H1 (cell line): Measurements from ENCODE around the gene NFATC1. TPM values are rescaled to one million over a fixed set of nuclear protein-coding genes. Genes with fewer than 3 reads are reported as not detected.

Experiments used
- CTCF ChIA-PET: fragments of 300-600 bp; sonication (Branson Sonifier 250); formaldehyde crosslinking; loops from one replicate; lab custom pipeline; 2021; ENCODE audit not compliant: partially characterized antibody; lab: Charles Lee
- POLR2A ChIA-PET: fragments of 300-600 bp; sonication (Branson Sonifier 250); formaldehyde crosslinking; loops from one replicate; lab custom pipeline; 2021; ENCODE audit warnings: inconsistent platforms; ENCODE audit not compliant: partially characterized antibody; lab: Charles Lee
- DNase-seq, 2 experiments: peaks; one replicate each; pipeline versions ENCODE4 v3.0.0 to v3.0.0-alpha.2; 2010 to 2022; ENCODE audit warnings: low spot score in 2 of 2, low read depth in 1 of 2, mixed read lengths in 1 of 2
- FAIRE-seq: peaks from 2 replicates; lab custom pipeline; 2011; peaks lifted over from hg19 to GRCh38; lab: Jason Lieb, UNC
- H2AFZ ChIP-seq: 2 replicates; pipeline ENCODE4 v1.8.1; 2012; ENCODE audit warnings: low read length, inconsistent platforms
- H2AK5ac ChIP-seq: 2 replicates; pipeline ENCODE4 v1.6.1; 2013; ENCODE audit warnings: low read depth, low read length
- H2BK120ac ChIP-seq: replicated peaks from 2 replicates; pipeline ENCODE3; 2013; ENCODE audit warnings: low read depth, low read length, inconsistent platforms
- H2BK12ac ChIP-seq: 2 replicates; pipeline ENCODE4 v1.6.1; 2013; ENCODE audit warnings: low read depth, low read length
- H2BK15ac ChIP-seq: 2 replicates; pipeline ENCODE4 v1.6.1; 2013; ENCODE audit warnings: low read length
- H2BK20ac ChIP-seq: 2 replicates; pipeline ENCODE4 v1.6.1; 2013; ENCODE audit warnings: low read length
- H2BK5ac ChIP-seq: 2 replicates; pipeline ENCODE4 v1.6.1; 2013; ENCODE audit warnings: low read depth, low read length
- H3K14ac ChIP-seq: 2 replicates; pipeline ENCODE4 v1.6.1; 2013; ENCODE audit warnings: inconsistent platforms; ENCODE audit not compliant: insufficient read length
- H3K18ac ChIP-seq: 2 replicates; pipeline ENCODE4 v1.6.1; 2013; ENCODE audit warnings: low read length; ENCODE audit errors: extremely low read depth
- H3K23ac ChIP-seq: 2 replicates; pipeline ENCODE4 v1.6.1; 2013; ENCODE audit warnings: inconsistent platforms; ENCODE audit not compliant: insufficient read length
- H3K23me2 ChIP-seq: 2 replicates; pipeline ENCODE4 v1.6.1; 2013; ENCODE audit warnings: low read depth, low read length
- H3K27ac ChIP-seq: 2 replicates; pipeline ENCODE4 v1.6.1; 2011; ENCODE audit warnings: low read depth, low read length, inconsistent platforms
- H3K27me3 ChIP-seq, 4 experiments: replicated peaks in 1 of 4; 1 replicate in 1 of 4; 2 replicates in 3 of 4; pipeline versions ENCODE4 v1.6.1 to v1.8.1; 2011 to 2013; ENCODE audit warnings: low read length in 3 of 4, mild to moderate bottlenecking in 3 of 4, inconsistent platforms in 2 of 4, mixed read lengths in 2 of 4, moderate library complexity in 1 of 4; ENCODE audit not compliant: control insufficient read depth in 3 of 4, insufficient read depth in 3 of 4; ENCODE audit errors: extremely low read depth in 1 of 4
- H3K36me3 ChIP-seq, 4 experiments: 2 replicates each; pipeline versions ENCODE4 v1.6.1 to v1.8.1; 2011 to 2013; ENCODE audit warnings: mild to moderate bottlenecking in 4 of 4, low read length in 3 of 4, moderate library complexity in 2 of 4, control low read depth in 1 of 4, inconsistent platforms in 1 of 4; ENCODE audit not compliant: insufficient read depth in 4 of 4, control insufficient read depth in 2 of 4
- H3K4ac ChIP-seq: replicated peaks from 2 replicates; pipeline ENCODE3; 2013; ENCODE audit warnings: low read length, low read depth, mixed read lengths, inconsistent platforms; ENCODE audit not compliant: insufficient read length
- H3K4me1 ChIP-seq, 4 experiments: replicated peaks in 1 of 4; 1 replicate in 1 of 4; 2 replicates in 3 of 4; pipeline versions ENCODE4 v1.6.1 to v1.8.1; 2011 to 2013; ENCODE audit warnings: low read length in 3 of 4, inconsistent platforms in 2 of 4, mixed read lengths in 1 of 4; ENCODE audit not compliant: insufficient read depth in 4 of 4, control insufficient read depth in 3 of 4
- H3K4me2 ChIP-seq, 2 experiments: 2 replicates each; pipeline versions ENCODE4 v1.6.1 to v1.8.1; 2011 to 2013; ENCODE audit warnings: low read depth in 2 of 2, low read length in 2 of 2, control low read depth in 1 of 2, inconsistent platforms in 1 of 2, mild to moderate bottlenecking in 1 of 2; ENCODE audit not compliant: insufficient read depth in 1 of 2
- H3K4me3 ChIP-seq, 4 experiments: fragments of 200-600, 300-600 bp in 1 of 4; sonication (generic), shearing (Covaris generic), sonication (Bioruptor Twin) in 1 of 4; 2 replicates each; pipeline versions ENCODE4 v1.5.1 to v1.8.1; 2011 to 2016; ENCODE audit warnings: low read length in 4 of 4, low read depth in 3 of 4, control low read depth in 2 of 4, inconsistent platforms in 2 of 4, mild to moderate bottlenecking in 2 of 4, mixed read lengths in 1 of 4, moderate library complexity in 1 of 4; ENCODE audit not compliant: insufficient read depth in 2 of 4; ENCODE audit errors: extremely low read depth in 1 of 4
- H3K56ac ChIP-seq: replicated peaks from 2 replicates; pipeline ENCODE3; 2013; ENCODE audit warnings: low read depth, mild to moderate bottlenecking, mixed read lengths, low read length, inconsistent platforms; ENCODE audit not compliant: insufficient read length
- H3K79me1 ChIP-seq: 2 replicates; pipeline ENCODE4 v1.6.1; 2013; ENCODE audit warnings: low read depth, low read length, control low read depth
- H3K79me2 ChIP-seq, 2 experiments: 2 replicates each; pipeline versions ENCODE4 v1.6.1 to v1.8.1; 2012 to 2013; ENCODE audit warnings: low read length in 2 of 2, mild to moderate bottlenecking in 2 of 2, inconsistent platforms in 1 of 2; ENCODE audit not compliant: insufficient read depth in 2 of 2, control insufficient read depth in 1 of 2
- H3K9ac ChIP-seq, 4 experiments: replicated peaks in 1 of 4; 1 replicate in 1 of 4; 2 replicates in 3 of 4; pipeline versions ENCODE4 v1.6.1 to v1.8.1; 2011 to 2013; ENCODE audit warnings: low read depth in 3 of 4, low read length in 3 of 4, control low read depth in 2 of 4, mild to moderate bottlenecking in 2 of 4, moderate library complexity in 2 of 4, inconsistent platforms in 1 of 4; ENCODE audit errors: extremely low read depth in 1 of 4
- H3K9me3 ChIP-seq, 2 experiments: 2 replicates each; pipeline versions ENCODE4 v1.6.1 to v1.8.1; 2012 to 2013; ENCODE audit warnings: mild to moderate bottlenecking in 2 of 2, moderate library complexity in 2 of 2, control low read depth in 1 of 2, inconsistent platforms in 1 of 2, low read depth in 1 of 2, low read length in 1 of 2, mixed read lengths in 1 of 2; ENCODE audit not compliant: insufficient read depth in 2 of 2
- H4K20me1 ChIP-seq, 2 experiments: replicated peaks in 1 of 2; 2 replicates each; pipeline versions ENCODE3 to v1.8.1; 2011 to 2013; ENCODE audit warnings: inconsistent platforms in 2 of 2, low read length in 2 of 2, mild to moderate bottlenecking in 1 of 2; ENCODE audit not compliant: insufficient read depth in 2 of 2, control insufficient read depth in 1 of 2
- H4K5ac ChIP-seq: 2 replicates; pipeline ENCODE4 v1.6.1; 2013; ENCODE audit warnings: low read length, low read depth, mixed read lengths, inconsistent platforms; ENCODE audit not compliant: insufficient read length
- H4K8ac ChIP-seq: 2 replicates; pipeline ENCODE4 v1.8.0; 2013; ENCODE audit warnings: mild to moderate bottlenecking, moderate library complexity, low read length, inconsistent platforms; ENCODE audit not compliant: insufficient read depth; ENCODE audit errors: extremely low read depth
- H4K91ac ChIP-seq: replicated peaks from 2 replicates; pipeline ENCODE3; 2013; ENCODE audit warnings: low read length, mixed read lengths, inconsistent platforms; ENCODE audit not compliant: insufficient read length
- CBX5 ChIP-seq: fragments of 300-800, 300-1000 bp; sonication (generic); IDR thresholded peaks from 2 replicates; pipeline ENCODE4 v1.7.1; 2016; ENCODE audit warnings: antibody characterized with exemption, low read length, low read depth
- GABPA ChIP-seq: IDR thresholded peaks from 2 replicates; pipeline ENCODE4 v1.6.1; 2011; ENCODE audit warnings: mild to moderate bottlenecking, low read length, moderate library complexity, borderline replicate concordance; ENCODE audit not compliant: insufficient read depth
- KDM4A ChIP-seq: IDR thresholded peaks from one replicate; pipeline ENCODE4 v1.7.1; 2012; ENCODE audit warnings: low read depth, mild to moderate bottlenecking, moderate library complexity, low read length, inconsistent platforms; ENCODE audit not compliant: severe bottlenecking
- KDM5A ChIP-seq: fragments of 200-600 bp; IDR thresholded peaks from 2 replicates; pipeline ENCODE4 v1.7.1; 2012; ENCODE audit warnings: mild to moderate bottlenecking, low read length, inconsistent platforms, mixed read lengths
- POU5F1 ChIP-seq: IDR thresholded peaks from 2 replicates; pipeline ENCODE4 v1.6.1; 2011; ENCODE audit warnings: low read depth, mild to moderate bottlenecking, low read length, moderate library complexity
- SIN3A ChIP-seq, 2 experiments: IDR thresholded peaks in 1 of 2; conservative IDR thresholded peaks in 1 of 2; 2 replicates each; pipeline ENCODE4 v1.6.1; 2011 to 2012; ENCODE audit warnings: low read length in 2 of 2, improper control_type of control experiment in 1 of 2, low read depth in 1 of 2, mild to moderate bottlenecking in 1 of 2
- SIRT6 ChIP-seq: IDR thresholded peaks from one replicate; pipeline ENCODE4 v1.7.1; 2012; ENCODE audit warnings: low read length, inconsistent platforms
- SIX5 ChIP-seq: IDR thresholded peaks from 2 replicates; pipeline ENCODE4 v1.6.1; 2011; ENCODE audit warnings: mild to moderate bottlenecking, low read depth, low read length
- SP2 ChIP-seq: IDR thresholded peaks from 2 replicates; pipeline ENCODE4 v1.6.1; 2012; ENCODE audit warnings: mild to moderate bottlenecking, low read length, inconsistent platforms
- SP4 ChIP-seq: IDR thresholded peaks from 2 replicates; pipeline ENCODE4 v1.6.1; 2012; ENCODE audit warnings: low read length, inconsistent platforms
- SUZ12 ChIP-seq: fragments of 200-600 bp; sonication (generic); IDR thresholded peaks from 2 replicates; pipeline ENCODE4 v1.6.1; 2012; ENCODE audit warnings: mild to moderate bottlenecking, inconsistent platforms, low read length, moderate library complexity, mixed read lengths
- USF2 ChIP-seq: IDR thresholded peaks from 2 replicates; pipeline ENCODE4 v1.6.1; 2011; ENCODE audit warnings: low read length, improper control_type of control experiment
- WGBS, 2 experiments: shearing (Covaris generic) in 1 of 2; methylation state at CpG; one replicate each; pipeline versions ENCODE4 v1.1.6 to v1.1.7; 2013 to 2015; ENCODE audit warnings: low lambda C conversion rate in 2 of 2, mixed read lengths in 2 of 2, inconsistent platforms in 1 of 2, low coverage in 1 of 2, missing lambda C conversion rate in 1 of 2; ENCODE audit not compliant: insufficient replicate concordance in 2 of 2, insufficient coverage in 1 of 2, insufficient read length in 1 of 2; ENCODE audit errors: extremely low coverage in 1 of 2, missing lambda C conversion rate in 1 of 2; 5-methylcytosine and 5-hydroxymethylcytosine counted together
- polyA plus RNA-seq, 7 experiments: library from polyadenylated mRNA; depleted of rRNA in 3 of 7; stranded (reverse) in 5 of 7; unstranded in 2 of 7; fragments of >200 nt in 5 of 7; fragments of 200-250 nt in 2 of 7; gene quantifications; 1 replicate in 5 of 7; 2 replicates in 1 of 7; 4 replicates in 1 of 7; pipeline versions ENCODE4 v1.2.1 to v1.2.3, GENCODE V29; 2011 to 2013; ENCODE audit warnings: missing spikeins in 2 of 7, mixed read lengths in 2 of 7
- total RNA-seq: library from RNA; stranded (reverse); fragmentation: NEBNext Ultra II Directional; extraction: Animal tissue kit (Norgen Biotek cat#: 25700); gene quantifications from 2 replicates; pipeline ENCODE4 v1.2.1, GENCODE V29; 2021
- TF ChIP-seq, protein P1 (sequence below): IDR thresholded peaks from 2 replicates; pipeline ENCODE4 v1.6.1; 2011; ENCODE audit warnings: low read depth, mild to moderate bottlenecking, low read length; ENCODE audit not compliant: insufficient read depth

Gene NFATC1
- total and polyA plus RNA-seq, 2 of the 8 experiments (the other 6 are each of a cell fraction or from before 2014, with no cell fraction given): 2.0 to 6.6 TPM

- Histone ChIP-seq H4K91ac (no peak overlapping the region), H3K4me3 (no peak overlapping the region), H3K23ac (no peak overlapping the region), H3K23me2 (no peaks in the 10 kb centered on the region), H2BK5ac (no peak overlapping the region), H3K56ac (no peak overlapping the region), H2AK5ac (no peak overlapping the region), H3K79me2 (no peaks in the 10 kb centered on the region), H3K14ac (no peak overlapping the region), H3K79me1 (no peaks in the 10 kb centered on the region), H3K9ac (no peak overlapping the region), H4K20me1 (no peaks in the 10 kb centered on the region), H3K18ac (no peak overlapping the region), H3K9me3 (no peaks in the 10 kb centered on the region), H2BK20ac (no peak overlapping the region), H3K4me2 (no peak overlapping the region), H3K4ac (no peak overlapping the region), H4K5ac (no peak overlapping the region), H2BK15ac (no peak overlapping the region), H2BK12ac (no peak overlapping the region), H3K36me3 (no peaks in the 10 kb centered on the region), H3K4me1 (peaks cover 0 to 1% (median under 1%) of the 10 kb centered on the region in 4 experiments; a peak in 2 of 7 replicates), H2BK120ac (no peak overlapping the region), H3K27me3 (no peaks in the 10 kb centered on the region), H2AFZ (no peak overlapping the region), H4K8ac (no peak overlapping the region), H3K27ac (no peak overlapping the region)
- FAIRE-seq (no peak), DNase-seq (no peak)
- POLR2A ChIA-PET: no interaction called here
- TF ChIP-seq SUZ12 (no peak), SIN3A (conservative IDR thresholded peaks at IDR 0.05 in 1 of 2, IDR thresholded peaks at IDR 0.05 in 1 of 2; ENCODE audit: low read depth in 1 of 2, low read length in 2 of 2) (no peak), SP4 (no peak), KDM5A (no peak), SIRT6 (no peak), SIX5 (no peak), SP2 (no peak), KDM4A (no peak), USF2 (no peak), POU5F1 (no peak), CBX5 (no peak), GABPA (no peak)
- TF ChIP-seq, protein P1, sequence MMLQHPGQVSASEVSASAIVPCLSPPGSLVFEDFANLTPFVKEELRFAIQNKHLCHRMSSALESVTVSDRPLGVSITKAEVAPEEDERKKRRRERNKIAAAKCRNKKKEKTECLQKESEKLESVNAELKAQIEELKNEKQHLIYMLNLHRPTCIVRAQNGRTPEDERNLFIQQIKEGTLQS: no peak
- CTCF ChIA-PET: interaction anchor here (2.3 kb wide), 1 partner anchor 75 kb away, joined by 15 read pairs; no protein-coding TSS in a partner anchor
- 96% methylated on average over 15 of the region's 26 CpGs; no CpG with 5 or more reads in 1 of the 2 experiments for WGBS, 2 experiments
Measured at GRCh38 chr18:79455261-79455660, 59.5 kb downstream of the NFATC1 start.
